ENCODE measurements around the gene WWOX. TPM values are rescaled to one million over a fixed set of nuclear protein-coding genes. Genes with fewer than 3 reads are reported as not detected.

Gene WWOX
- total and polyA plus RNA-seq, 2 of the 4 experiments (the other 2 are of a cell fraction) = 2.7 to 5.4 TPM

GRCh38 chr16:78200623-78201096 is 101.2 kb downstream of the WWOX start:
- Histone ChIP-seq H3K4ac (ENCODE audit: low read depth, low read length) (no peak overlapping the region), H3K4me1 (ENCODE audit: control insufficient read depth, insufficient read depth, low read length) (no peaks in the 10 kb centered on the region), H3K56ac (ENCODE audit: extremely low read depth, insufficient read depth, low read length) (no peak overlapping the region), H4K20me1 (ENCODE audit: insufficient read depth, low read length) (no peaks in the 10 kb centered on the region), H3K18ac (ENCODE audit: low read depth, low read length) (no peak overlapping the region), H4K91ac (ENCODE audit: insufficient read depth, low read depth, low read length) (no peak overlapping the region), H4K5ac (ENCODE audit: low read depth, low read length) (no peak overlapping the region), H3K23ac (ENCODE audit: low read depth, low read length) (no peak overlapping the region), H4K8ac (ENCODE audit: low read depth in 2 of 2, low read length in 2 of 2) (no peak overlapping the region), H2AFZ (replicated peaks; ENCODE audit: low read length, poor library complexity) (no peak overlapping the region), H2BK120ac (ENCODE audit: low read depth, low read length) (no peak overlapping the region), H2BK5ac (ENCODE audit: low read depth, low read length, poor library complexity, severe bottlenecking) (no peak overlapping the region), H3K36me3 (ENCODE audit: control insufficient read depth, insufficient read depth, low read length) (no peaks in the 10 kb centered on the region), H2BK15ac (ENCODE audit: low read depth, low read length) (no peak overlapping the region), H3K4me3 (ENCODE audit: insufficient read depth, low read depth, low read length) (no peak overlapping the region), H3K9me1 (ENCODE audit: insufficient read depth, low read length) (no peaks in the 10 kb centered on the region), H3K4me2 (ENCODE audit: low read depth, low read length) (no peak overlapping the region), H3K27me3 (ENCODE audit: control insufficient read depth, insufficient read depth, low read length) (no peaks in the 10 kb centered on the region), H3K9me3 (ENCODE audit: control insufficient read depth, insufficient read depth, low read length) (no peaks in the 10 kb centered on the region), H3K79me1 (ENCODE audit: low read depth in 1 of 2, low read length in 2 of 2) (no peaks in the 10 kb centered on the region), H3K9ac (ENCODE audit: low read depth, low read length) (no peak overlapping the region), H3K27ac (ENCODE audit: insufficient read depth, low read length) (no peak overlapping the region), H2AK5ac (ENCODE audit: low read depth, low read length) (no peak overlapping the region), H3K14ac (replicated peaks; ENCODE audit: low read depth, low read length) (no peak overlapping the region), H2BK20ac (ENCODE audit: low read depth, low read length) (no peak overlapping the region), H2AK9ac (replicated peaks; ENCODE audit: low read depth, low read length, poor library complexity) (no peak overlapping the region)
- intact Hi-C loops (cut with micrococcal nuclease) (no loop called here), in situ Hi-C loops (cut with MboI; ENCODE audit: low sequenced_read_pairs) (no loop called here), dilution Hi-C loops (cut with HindIII; ENCODE audit: low sequenced_read_pairs, unreplicated experiment) (no loop called here)
- BruUV-seq (replicated peaks) = no TSS peak
- ATAC-seq (ENCODE audit: low read depth) = no peak
- TF ChIP-seq POLR2A (IDR thresholded peaks at IDR 0.05; ENCODE audit: low read depth, low read length) (no peak), CHD1 (IDR thresholded peaks at IDR 0.05; ENCODE audit: low read depth, low read length) (no peak), MXI1 (IDR thresholded peaks at IDR 0.05; ENCODE audit: borderline replicate concordance, low read depth, low read length) (no peak), MAZ (IDR thresholded peaks at IDR 0.05; ENCODE audit: borderline replicate concordance, low read depth, low read length) (no peak), RCOR1 (IDR thresholded peaks at IDR 0.05; ENCODE audit: insufficient replicate concordance, low read length) (no peak), CEBPB (IDR thresholded peaks at IDR 0.05; ENCODE audit: low read depth, low read length) (no peak), BHLHE40 (IDR thresholded peaks at IDR 0.05; ENCODE audit: low read depth, low read length) (no peak), RFX5 (IDR thresholded peaks at IDR 0.05; ENCODE audit: low read depth, low read length) (no peak), CTCF (conservative IDR thresholded peaks at IDR 0.05; ENCODE audit: low read depth, low read length) (no peak), RAD21 (IDR thresholded peaks at IDR 0.05; ENCODE audit: low read length) (no peak), FOS (IDR thresholded peaks at IDR 0.05; ENCODE audit: low read depth, low read length) (no peak), USF2 (IDR thresholded peaks at IDR 0.05; ENCODE audit: low read depth, low read length) (no peak), MAFK (IDR thresholded peaks at IDR 0.05; ENCODE audit: low read depth, low read length) (no peak), SMC3 (IDR thresholded peaks at IDR 0.05; ENCODE audit: low read depth, low read length) (no peak), NFE2L2 (IDR thresholded peaks at IDR 0.05; ENCODE audit: low read depth, low read length) (no peak)
- TF ChIP-seq, protein P1, sequence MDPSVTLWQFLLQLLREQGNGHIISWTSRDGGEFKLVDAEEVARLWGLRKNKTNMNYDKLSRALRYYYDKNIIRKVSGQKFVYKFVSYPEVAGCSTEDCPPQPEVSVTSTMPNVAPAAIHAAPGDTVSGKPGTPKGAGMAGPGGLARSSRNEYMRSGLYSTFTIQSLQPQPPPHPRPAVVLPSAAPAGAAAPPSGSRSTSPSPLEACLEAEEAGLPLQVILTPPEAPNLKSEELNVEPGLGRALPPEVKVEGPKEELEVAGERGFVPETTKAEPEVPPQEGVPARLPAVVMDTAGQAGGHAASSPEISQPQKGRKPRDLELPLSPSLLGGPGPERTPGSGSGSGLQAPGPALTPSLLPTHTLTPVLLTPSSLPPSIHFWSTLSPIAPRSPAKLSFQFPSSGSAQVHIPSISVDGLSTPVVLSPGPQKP (IDR thresholded peaks at IDR 0.05; ENCODE audit: borderline replicate concordance, low read depth, low read length) = no peak
- ChIA-PET CTCF (no interaction called here), POLR2A (ENCODE audit: unreplicated experiment) (no interaction called here)
- WGBS, 2 experiments (ENCODE audit: extremely low coverage in 2 of 2, insufficient read length in 1 of 2) = no CpG with 5 or more reads among the region's 6 CpGs
- DNase-seq = no peak
